ENCODE measurements around the gene AP2A2.

DNA sequence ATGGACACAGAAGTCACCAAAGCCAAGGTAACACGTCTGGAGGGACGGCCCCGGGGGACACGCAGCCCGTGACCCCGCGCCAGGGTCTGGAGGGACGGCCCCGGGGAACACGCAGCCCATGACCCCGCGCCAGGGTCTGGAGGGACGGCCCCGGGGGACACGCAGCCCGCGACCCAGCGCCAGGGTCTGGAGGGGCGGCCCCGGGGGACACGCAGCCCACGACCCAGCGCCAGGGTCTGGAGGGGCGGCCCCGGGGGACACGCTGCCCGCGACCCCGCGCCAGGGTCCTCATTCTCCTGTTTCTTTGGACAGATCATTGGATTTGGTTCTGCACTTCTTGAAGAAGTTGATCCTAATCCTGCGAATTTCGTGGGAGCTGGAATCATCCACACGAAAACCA lies 83.7 kb downstream of the AP2A2 start:
- TF ChIP-seq, protein P1, sequence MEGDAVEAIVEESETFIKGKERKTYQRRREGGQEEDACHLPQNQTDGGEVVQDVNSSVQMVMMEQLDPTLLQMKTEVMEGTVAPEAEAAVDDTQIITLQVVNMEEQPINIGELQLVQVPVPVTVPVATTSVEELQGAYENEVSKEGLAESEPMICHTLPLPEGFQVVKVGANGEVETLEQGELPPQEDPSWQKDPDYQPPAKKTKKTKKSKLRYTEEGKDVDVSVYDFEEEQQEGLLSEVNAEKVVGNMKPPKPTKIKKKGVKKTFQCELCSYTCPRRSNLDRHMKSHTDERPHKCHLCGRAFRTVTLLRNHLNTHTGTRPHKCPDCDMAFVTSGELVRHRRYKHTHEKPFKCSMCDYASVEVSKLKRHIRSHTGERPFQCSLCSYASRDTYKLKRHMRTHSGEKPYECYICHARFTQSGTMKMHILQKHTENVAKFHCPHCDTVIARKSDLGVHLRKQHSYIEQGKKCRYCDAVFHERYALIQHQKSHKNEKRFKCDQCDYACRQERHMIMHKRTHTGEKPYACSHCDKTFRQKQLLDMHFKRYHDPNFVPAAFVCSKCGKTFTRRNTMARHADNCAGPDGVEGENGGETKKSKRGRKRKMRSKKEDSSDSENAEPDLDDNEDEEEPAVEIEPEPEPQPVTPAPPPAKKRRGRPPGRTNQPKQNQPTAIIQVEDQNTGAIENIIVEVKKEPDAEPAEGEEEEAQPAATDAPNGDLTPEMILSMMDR (conservative IDR thresholded peaks at IDR 0.05; ENCODE audit: low read length): no peak
- no peak for TF ChIP-seq EZH2phosphoT487 (IDR thresholded peaks at IDR 0.05; ENCODE audit: borderline replicate concordance, low read depth, low read length)

All from OCI-LY7 (cell line).